Activated CD4-positive, alpha-beta T cell treated with anti-CD3 and anti-CD28 coated beads, Interleukin-2, amount 10 ng/mL, durations not matched to agents 24 days and 14 days (primary cell): Measurements from ENCODE around the gene TRIM62. TPM values are rescaled to one million over a fixed set of nuclear protein-coding genes. Genes with fewer than 3 reads are reported as not detected.
A peak's percentile ranks its signal among the peaks of the same experiment; 100 is the strongest.

Experiments
- DNase-seq: peaks from one replicate; pipeline ENCODE4 v3.0.0; 2022
- H3K27ac Mint-ChIP-seq: one replicate; pipeline ENCODE4 v1.8.0; 2022; ENCODE audit warnings: mild to moderate bottlenecking, mixed read lengths
- H3K27me3 Mint-ChIP-seq: one replicate; pipeline ENCODE4 v1.8.0; 2022; ENCODE audit warnings: mixed read lengths
- H3K36me3 Mint-ChIP-seq: one replicate; pipeline ENCODE4 v1.8.0; 2022; ENCODE audit warnings: low read depth, mild to moderate bottlenecking, mixed read lengths
- H3K4me1 Mint-ChIP-seq: one replicate; pipeline ENCODE4 v1.8.0; 2021; ENCODE audit warnings: mixed read lengths
- H3K4me3 Mint-ChIP-seq: one replicate; pipeline ENCODE4 v1.8.0; 2022; ENCODE audit warnings: mild to moderate bottlenecking, moderate library complexity, mixed read lengths
- H3K9me3 Mint-ChIP-seq: one replicate; pipeline ENCODE4 v1.8.0; 2021; ENCODE audit warnings: mixed read lengths
- intact Hi-C: fragments of 100-400 bp; cut with micrococcal nuclease; formaldehyde crosslinking; loops from one replicate; pipeline ENCODE4 v1.15.1; 2023
- total RNA-seq: library from RNA; stranded (reverse); gene quantifications from 2 replicates; pipeline ENCODE4 v1.2.3, GENCODE V29; 2022

TRIM62 gene
- total RNA-seq, 1 donor from 2014 or later, result 3.1 TPM

DNA sequence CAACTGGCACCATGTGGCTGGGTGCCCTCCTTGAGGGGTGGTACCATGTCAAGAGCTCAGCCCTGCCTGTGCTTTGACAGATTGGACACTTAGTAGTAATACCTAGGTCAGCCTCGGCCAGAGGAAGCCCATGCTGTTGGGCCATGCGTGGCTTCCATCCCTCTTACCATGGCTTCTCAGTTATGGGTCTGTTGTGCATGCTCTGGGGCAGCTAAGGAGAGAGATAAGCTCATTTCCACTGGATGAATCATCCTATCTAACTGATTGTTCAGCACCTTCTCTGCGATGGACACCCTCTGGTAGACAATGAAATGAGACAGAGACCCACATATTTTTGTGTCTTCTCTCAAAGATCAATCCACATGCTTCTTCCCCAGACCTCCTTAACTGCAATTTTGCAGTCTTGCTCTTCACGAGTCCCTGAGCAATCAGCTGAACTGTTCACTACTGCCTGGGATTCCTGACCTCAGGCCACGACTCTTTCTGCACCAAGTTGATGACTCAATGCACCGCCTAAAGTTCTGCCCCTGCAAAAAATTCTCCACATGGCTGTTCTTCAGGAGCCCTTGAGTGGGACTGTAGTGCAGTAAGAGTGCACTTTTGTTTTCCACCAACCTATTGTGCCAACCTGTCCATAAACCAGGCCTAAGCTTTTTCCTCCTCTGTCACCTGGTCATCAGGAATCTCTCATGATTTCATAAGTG lies 6.9 kb upstream of the TRIM62 start:
- no peak for DNase-seq
- intact Hi-C loops, result no loop called here
- Mint-ChIP-seq H3K9me3 (no peaks in the 10 kb centered on the region), H3K27ac (no peak overlapping the region), H3K4me3 (no peak overlapping the region), H3K27me3 (peaks cover 35% of the 10 kb centered on the region), H3K36me3 (no peaks in the 10 kb centered on the region), H3K4me1 (peaks cover 6% of the 10 kb centered on the region)

DNA sequence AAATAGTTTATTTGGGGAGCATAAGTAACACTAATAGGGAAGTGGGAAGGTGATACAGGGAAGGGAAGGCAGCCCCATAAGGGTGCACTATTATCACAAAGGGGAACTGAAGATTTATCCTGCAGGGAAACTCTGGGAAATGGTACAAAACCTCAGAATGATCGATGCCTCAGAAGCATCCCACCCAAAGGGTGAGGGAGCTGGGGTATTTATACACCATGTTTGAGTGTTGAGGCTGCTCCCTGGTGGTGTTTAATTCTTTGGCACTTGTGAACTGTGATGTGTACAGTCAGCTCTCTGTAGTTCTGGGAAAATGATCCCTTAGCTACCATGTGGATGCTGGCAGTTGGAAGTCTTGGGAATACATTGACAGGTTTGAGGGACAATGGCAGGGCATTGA lies 5.1 kb upstream of the TRIM62 start:
- Mint-ChIP-seq H3K4me3 (no peak overlapping the region), H3K27ac (no peak overlapping the region), H3K4me1 (peaks cover 15% of the 10 kb centered on the region), H3K36me3 (no peaks in the 10 kb centered on the region), H3K9me3 (no peaks in the 10 kb centered on the region), H3K27me3 (peaks cover 37% of the 10 kb centered on the region)
- no peak for DNase-seq
- intact Hi-C loops, result no loop called here

- Mint-ChIP-seq H3K27ac (no peak overlapping the region), H3K9me3 (no peaks in the 10 kb centered on the region), H3K4me1 (peaks cover 16% of the 10 kb centered on the region), H3K36me3 (no peaks in the 10 kb centered on the region), H3K27me3 (peaks cover 37% of the 10 kb centered on the region), H3K4me3 (no peak overlapping the region)
- DNase-seq, result no peak
- intact Hi-C loops, result no loop called here
These were observed 3.7 kb upstream of the TRIM62 start for GRCh38 chr1:33185541-33185940.

GRCh38 chr1:33183306-33183705 lies 1.5 kb upstream of the TRIM62 start:
- Mint-ChIP-seq H3K27ac (no peak overlapping the region), H3K36me3 (no peaks in the 10 kb centered on the region), H3K9me3 (no peaks in the 10 kb centered on the region), H3K4me1 (peaks cover 24% of the 10 kb centered on the region), H3K4me3 (peak overlapping the region; percentile 39), H3K27me3 (peaks cover 37% of the 10 kb centered on the region)
- intact Hi-C loops, result loop anchor here (5.0 kb wide), 1 partner anchor 169 kb away; no protein-coding TSS in a partner anchor
- no peak for DNase-seq

DNA sequence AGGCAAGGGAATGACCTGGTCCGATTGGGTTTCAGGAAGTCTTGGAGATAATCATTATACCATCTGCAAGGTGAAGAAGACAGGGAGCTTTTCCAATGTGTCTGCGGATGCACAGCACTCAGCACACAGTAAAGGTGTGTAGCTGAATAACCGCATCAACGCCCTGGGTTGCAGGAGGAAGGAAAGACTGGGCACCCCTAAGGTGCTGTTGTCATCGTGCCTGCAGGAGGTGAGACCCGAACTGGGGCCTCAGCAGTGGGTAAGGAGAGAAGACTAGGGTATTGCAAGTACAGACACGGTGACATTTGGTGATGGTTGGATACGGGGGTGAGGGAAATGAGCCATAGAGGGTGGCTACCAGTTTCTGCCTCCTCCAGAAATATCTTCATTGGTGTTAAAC lies 1.1 kb upstream of the TRIM62 start:
- intact Hi-C loops, result loop anchor here (5.0 kb wide), 1 partner anchor 169 kb away; no protein-coding TSS in a partner anchor
- H3K4me1 Mint-ChIP-seq, result peaks cover 24% of the 10 kb centered on the region
- no peaks in the 10 kb centered on the region for H3K36me3 Mint-ChIP-seq
- peak overlapping the region; percentile 39 for H3K4me3 Mint-ChIP-seq
- peaks cover 37% of the 10 kb centered on the region for H3K27me3 Mint-ChIP-seq
- DNase-seq, result no peak
- H3K9me3 Mint-ChIP-seq, result no peaks in the 10 kb centered on the region
- H3K27ac Mint-ChIP-seq, result no peak overlapping the region

- Mint-ChIP-seq H3K4me3 (peak overlapping the region; percentile 39), H3K4me1 (peaks cover 24% of the 10 kb centered on the region), H3K9me3 (no peaks in the 10 kb centered on the region), H3K27ac (no peak overlapping the region), H3K27me3 (peaks cover 36% of the 10 kb centered on the region), H3K36me3 (no peaks in the 10 kb centered on the region)
- no peak for DNase-seq
- intact Hi-C loops, result loop anchor here (5.0 kb wide), 1 partner anchor 170 kb away; no protein-coding TSS in a partner anchor
These were observed 578 bp upstream of the TRIM62 start for GRCh38 chr1:33182401-33182841.

GRCh38 chr1:33180911-33181890 lies 642 bp downstream of the TRIM62 start:
- Mint-ChIP-seq H3K36me3 (no peaks in the 10 kb centered on the region), H3K4me1 (peaks cover 25% of the 10 kb centered on the region), H3K27me3 (peaks cover 29% of the 10 kb centered on the region), H3K9me3 (no peaks in the 10 kb centered on the region), H3K4me3 (peak overlapping the region; percentile 91), H3K27ac (peak overlapping the region; percentile 80)
- intact Hi-C loops, result loop anchor here (1.0 to 5.0 kb wide), 3 partner anchors 54 to 171 kb away; partner anchors contain the start of gene ZNF362
- DNase-seq, result peak; percentile 92

GRCh38 chr1:33180226-33180910 lies 1.5 kb downstream of the TRIM62 start:
- Mint-ChIP-seq H3K4me1 (peaks cover 25% of the 10 kb centered on the region), H3K9me3 (no peaks in the 10 kb centered on the region), H3K27ac (no peak overlapping the region), H3K4me3 (peak overlapping the region; percentile 91), H3K27me3 (peaks cover 24% of the 10 kb centered on the region), H3K36me3 (no peaks in the 10 kb centered on the region)
- no peak for DNase-seq
- intact Hi-C loops, result loop anchor here (2.0 to 5.0 kb wide), 2 partner anchors 76 to 172 kb away; partner anchors contain the start of gene ZNF362

GRCh38 chr1:33178836-33179439 lies 2.9 kb downstream of the TRIM62 start:
- Mint-ChIP-seq H3K9me3 (no peaks in the 10 kb centered on the region), H3K27ac (no peak overlapping the region), H3K36me3 (no peaks in the 10 kb centered on the region), H3K4me1 (peaks cover 25% of the 10 kb centered on the region), H3K27me3 (peaks cover 16% of the 10 kb centered on the region), H3K4me3 (peak overlapping the region; percentile 23)
- intact Hi-C loops, result no loop called here
- no peak for DNase-seq

GRCh38 chr1:33177996-33178540 lies 3.8 kb downstream of the TRIM62 start:
- Mint-ChIP-seq H3K4me3 (no peak overlapping the region), H3K4me1 (peaks cover 24% of the 10 kb centered on the region), H3K36me3 (no peaks in the 10 kb centered on the region), H3K27me3 (peaks cover 8% of the 10 kb centered on the region), H3K9me3 (no peaks in the 10 kb centered on the region), H3K27ac (no peak overlapping the region)
- DNase-seq, result no peak
- intact Hi-C loops, result no loop called here

- no peaks in the 10 kb centered on the region for H3K9me3 Mint-ChIP-seq
- H3K27me3 Mint-ChIP-seq, result no peaks in the 10 kb centered on the region
- DNase-seq, result no peak
- H3K4me3 Mint-ChIP-seq, result no peak overlapping the region
- H3K27ac Mint-ChIP-seq, result no peak overlapping the region
- H3K36me3 Mint-ChIP-seq, result peaks cover under 1% of the 10 kb centered on the region
- intact Hi-C loops, result no loop called here
- peaks cover 23% of the 10 kb centered on the region for H3K4me1 Mint-ChIP-seq
These were observed 5.0 kb downstream of the TRIM62 start for GRCh38 chr1:33176887-33177286.

DNA sequence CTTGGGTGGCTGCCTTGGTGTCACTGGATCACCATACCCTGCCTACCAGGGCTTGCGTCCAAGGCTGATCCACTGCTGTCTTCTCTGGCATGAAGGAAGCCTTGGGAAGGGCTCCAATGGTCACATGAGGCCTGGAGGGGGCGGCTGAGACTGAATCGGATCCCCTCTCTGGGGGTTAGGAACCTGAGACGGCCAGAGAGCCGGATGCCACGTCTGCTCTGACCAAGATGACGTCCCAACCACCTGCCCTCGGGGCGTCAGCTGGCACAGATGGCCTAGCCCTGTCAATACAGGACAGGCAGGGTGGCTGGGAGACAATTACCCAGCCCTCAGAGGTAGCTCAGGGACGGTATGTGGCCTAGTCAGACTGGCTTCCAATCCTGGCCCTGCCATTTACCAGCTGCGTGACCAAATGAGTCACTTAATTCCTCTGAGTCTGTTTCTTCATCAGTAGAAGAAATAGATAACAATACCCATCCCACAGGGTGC lies 5.4 kb downstream of the TRIM62 start:
- H3K9me3 Mint-ChIP-seq, result no peaks in the 10 kb centered on the region
- intact Hi-C loops, result no loop called here
- no peak overlapping the region for H3K4me3 Mint-ChIP-seq
- no peak for DNase-seq
- H3K27me3 Mint-ChIP-seq, result no peaks in the 10 kb centered on the region
- no peak overlapping the region for H3K27ac Mint-ChIP-seq
- H3K4me1 Mint-ChIP-seq, result peaks cover 23% of the 10 kb centered on the region
- H3K36me3 Mint-ChIP-seq, result peaks cover 2% of the 10 kb centered on the region

GRCh38 chr1:33175865-33176264 lies 6.0 kb downstream of the TRIM62 start:
- Mint-ChIP-seq H3K27ac (no peak overlapping the region), H3K9me3 (no peaks in the 10 kb centered on the region), H3K4me1 (peaks cover 21% of the 10 kb centered on the region)

More at GRCh38 chr1:33175865-33176264, 6.0 kb downstream of the TRIM62 start:
- Mint-ChIP-seq H3K4me3 (no peak overlapping the region), H3K27me3 (no peaks in the 10 kb centered on the region), H3K36me3 (peaks cover 2% of the 10 kb centered on the region)
- no peak for DNase-seq
- intact Hi-C loops, result no loop called here
